Subcutaneous abdominal adipose tissue (tissue), 5 donors: ENCODE measurements around the gene LPP.

Experiments
- H3K27ac ChIP-seq: one replicate; pipeline ENCODE4 v1.7.0; 2013; ENCODE audit warnings: low read depth, mild to moderate bottlenecking, inconsistent platforms, low read length, moderate library complexity
- H3K27me3 ChIP-seq, 5 donors: one replicate each; pipeline ENCODE4 v1.7.0; 2013; ENCODE audit warnings: low read length in 5 of 5, inconsistent platforms in 1 of 5; ENCODE audit not compliant: control insufficient read depth in 5 of 5, insufficient read depth in 4 of 5
- H3K36me3 ChIP-seq, 5 donors: one replicate each; pipeline ENCODE4 v1.7.0; 2013; ENCODE audit warnings: low read length in 5 of 5; ENCODE audit not compliant: control insufficient read depth in 5 of 5, insufficient read depth in 5 of 5
- H3K4me1 ChIP-seq, 5 donors: one replicate each; pipeline ENCODE4 v1.7.0; 2013; ENCODE audit warnings: low read length in 5 of 5, mild to moderate bottlenecking in 3 of 5, moderate library complexity in 1 of 5; ENCODE audit not compliant: control insufficient read depth in 5 of 5, insufficient read depth in 5 of 5
- H3K4me3 ChIP-seq, 5 donors: one replicate each; pipeline ENCODE4 v1.7.0; 2013; ENCODE audit warnings: low read length in 5 of 5, low read depth in 1 of 5
- H3K9ac ChIP-seq, 5 donors: one replicate each; pipeline ENCODE4 v1.7.0; 2013; ENCODE audit warnings: low read length in 5 of 5, mild to moderate bottlenecking in 4 of 5, moderate library complexity in 3 of 5
- H3K9me3 ChIP-seq, 5 donors: one replicate each; pipeline ENCODE4 v1.7.0; 2013; ENCODE audit warnings: low read length in 5 of 5; ENCODE audit not compliant: control insufficient read depth in 5 of 5
- donor health status: healthy.
- donor health status: healthy.
- donor health status: healthy.
- donor health status: healthy.
- donor health status: healthy.

LPP gene

DNA sequence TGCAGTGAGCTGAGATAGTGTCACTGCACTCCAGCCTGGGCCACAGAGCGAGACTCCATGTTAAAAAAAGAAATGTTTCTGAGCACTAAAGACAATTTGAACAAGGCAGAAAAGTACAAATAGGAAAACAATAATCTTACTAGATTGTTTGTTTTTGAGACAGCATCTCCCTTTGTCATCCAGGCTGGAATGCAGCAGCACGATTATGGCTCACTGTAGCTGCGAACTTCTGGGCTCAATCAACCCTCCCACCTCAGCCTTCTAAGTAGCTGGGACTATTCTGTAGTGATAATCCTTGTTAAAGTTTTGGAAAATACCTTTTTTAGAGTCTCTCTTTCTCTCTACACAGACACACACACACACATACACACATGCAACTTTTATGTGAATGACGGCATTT, 107.1 kb downstream of the LPP start:
- Histone ChIP-seq H3K4me1 (peaks cover 0 to 38% (median 32%) of the 10 kb centered on the region in 5 donors), H3K27me3 (no peaks in the 10 kb centered on the region), H3K4me3 (no peak overlapping the region), H3K27ac (no peak overlapping the region), H3K36me3 (no peaks in the 10 kb centered on the region), H3K9ac (no peak overlapping the region), H3K9me3 (no peaks in the 10 kb centered on the region)

DNA sequence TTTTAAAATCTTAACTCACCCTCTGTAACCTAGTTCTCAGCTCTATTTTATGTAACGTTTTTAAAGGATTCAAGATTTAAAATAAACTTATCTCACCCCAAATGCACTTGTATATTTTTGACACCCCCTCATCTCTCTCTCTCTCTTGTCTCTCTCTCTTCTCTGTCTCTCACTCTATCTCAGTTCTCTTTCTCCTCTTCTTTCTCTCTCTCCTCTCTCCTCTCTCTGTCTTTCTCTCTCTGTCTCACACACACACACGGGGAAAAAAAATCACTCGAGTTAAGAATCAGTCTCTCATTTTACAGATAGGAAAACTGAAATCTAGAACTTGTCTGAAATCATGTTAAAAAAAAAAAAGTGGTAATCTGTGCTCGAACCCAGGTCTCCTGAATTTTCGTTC, 108.5 kb downstream of the LPP start:
- H3K27me3 ChIP-seq: no peaks in the 10 kb centered on the region
- peaks cover 5 to 49% (median 41%) of the 10 kb centered on the region in 5 donors for H3K4me1 ChIP-seq
- H3K9ac ChIP-seq: no peak overlapping the region
- peak overlapping the region; percentile 32 for H3K27ac ChIP-seq
- H3K36me3 ChIP-seq: no peaks in the 10 kb centered on the region
- H3K4me3 ChIP-seq: no peak overlapping the region
- no peaks in the 10 kb centered on the region for H3K9me3 ChIP-seq

DNA sequence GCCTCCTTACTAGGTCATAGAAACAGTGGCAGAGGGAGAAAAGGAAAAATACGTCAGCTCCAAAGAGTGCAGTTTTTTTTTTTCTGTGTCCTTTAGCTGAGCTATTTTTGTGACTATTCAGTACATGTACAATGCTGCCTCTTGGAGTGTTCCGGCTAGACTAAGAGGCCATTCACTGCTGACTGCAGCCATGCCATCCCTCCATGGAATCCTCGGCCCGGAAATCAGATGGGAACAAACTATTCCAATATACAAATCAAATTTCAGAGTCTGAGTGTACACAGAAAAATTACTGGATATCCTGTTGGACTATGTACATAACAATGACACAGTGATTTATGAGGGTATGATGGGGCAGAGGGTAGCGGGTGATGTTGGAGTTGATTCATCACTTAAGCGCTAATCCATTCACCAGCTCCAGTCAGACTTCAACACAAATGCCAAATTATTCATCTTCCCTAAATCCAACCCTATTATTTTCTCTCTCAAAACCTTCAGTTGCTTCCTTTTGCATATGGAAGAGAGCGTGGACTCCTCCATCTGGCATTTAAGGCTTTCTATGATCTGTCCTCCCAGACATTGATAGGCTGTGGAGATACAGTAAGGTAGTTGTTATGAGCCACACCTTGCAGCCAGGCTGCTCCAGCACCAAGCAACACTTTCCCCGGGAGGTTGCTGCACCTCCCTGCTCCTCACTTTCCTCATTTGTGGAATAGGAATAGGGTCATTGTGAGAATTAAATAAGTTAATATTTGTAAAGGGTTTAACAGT, 109.1 kb downstream of the LPP start:
- Histone ChIP-seq H3K27ac (peak overlapping the region; percentile 93), H3K27me3 (no peaks in the 10 kb centered on the region), H3K9ac (no peak overlapping the region), H3K4me3 (no peak overlapping the region), H3K36me3 (no peaks in the 10 kb centered on the region), H3K9me3 (no peaks in the 10 kb centered on the region), H3K4me1 (peaks cover 5 to 53% (median 44%) of the 10 kb centered on the region in 5 donors)

- Histone ChIP-seq H3K4me3 (peak overlapping the region in 1 of 5 donors; percentile 6), H3K9me3 (no peaks in the 10 kb centered on the region), H3K27ac (peak overlapping the region; percentile 93), H3K27me3 (no peaks in the 10 kb centered on the region), H3K9ac (peak overlapping the region in 4 of 5 donors; percentile 1 to 77 (median 18)), H3K4me1 (peaks cover 5 to 48% (median 39%) of the 10 kb centered on the region in 5 donors), H3K36me3 (no peaks in the 10 kb centered on the region)
These were observed 110.6 kb downstream of the LPP start for GRCh38 chr3:188264226-188265207.

DNA sequence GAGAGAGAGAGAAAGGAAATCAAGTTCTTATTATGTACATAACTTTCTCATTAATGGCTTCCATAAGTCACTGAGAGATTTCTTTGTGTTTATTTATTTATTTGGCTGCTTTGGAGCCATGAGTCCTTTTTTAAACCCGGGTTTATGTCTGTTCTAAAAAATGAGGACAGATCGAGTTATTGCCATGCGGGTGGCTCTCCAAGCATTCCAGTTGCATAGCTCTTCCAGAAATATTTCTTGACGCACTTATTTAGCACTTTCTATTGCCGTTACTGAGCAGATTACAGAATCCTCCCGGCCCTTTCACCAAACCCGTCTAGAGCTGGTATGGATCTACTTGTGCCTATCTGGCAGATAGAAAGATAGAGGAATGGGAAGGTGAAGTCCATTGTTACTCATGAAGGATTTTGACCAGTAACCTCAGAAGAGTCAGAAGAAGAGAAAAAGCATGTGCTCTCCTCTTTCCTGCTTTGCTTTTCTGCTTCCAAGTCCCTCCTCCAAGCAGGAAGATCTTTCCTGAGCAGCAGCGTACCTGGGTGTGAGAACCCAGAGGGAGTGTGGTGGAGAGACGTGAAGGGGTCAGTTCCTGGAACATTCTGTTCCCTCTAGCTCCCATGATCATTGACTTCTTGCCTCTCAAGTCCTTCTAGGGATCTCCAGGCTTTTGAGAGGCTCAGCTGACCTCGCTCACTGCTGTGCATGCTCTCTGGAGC, 112.8 kb downstream of the LPP start:
- Histone ChIP-seq H3K9ac (peak overlapping the region; percentile 2 to 65 (median 31)), H3K27ac (peak overlapping the region; percentile 93), H3K27me3 (no peaks in the 10 kb centered on the region), H3K4me1 (peaks cover 7 to 63% (median 51%) of the 10 kb centered on the region in 5 donors), H3K36me3 (no peaks in the 10 kb centered on the region), H3K9me3 (no peaks in the 10 kb centered on the region), H3K4me3 (peak overlapping the region in 4 of 5 donors; percentile 3 to 44 (median 32))

DNA sequence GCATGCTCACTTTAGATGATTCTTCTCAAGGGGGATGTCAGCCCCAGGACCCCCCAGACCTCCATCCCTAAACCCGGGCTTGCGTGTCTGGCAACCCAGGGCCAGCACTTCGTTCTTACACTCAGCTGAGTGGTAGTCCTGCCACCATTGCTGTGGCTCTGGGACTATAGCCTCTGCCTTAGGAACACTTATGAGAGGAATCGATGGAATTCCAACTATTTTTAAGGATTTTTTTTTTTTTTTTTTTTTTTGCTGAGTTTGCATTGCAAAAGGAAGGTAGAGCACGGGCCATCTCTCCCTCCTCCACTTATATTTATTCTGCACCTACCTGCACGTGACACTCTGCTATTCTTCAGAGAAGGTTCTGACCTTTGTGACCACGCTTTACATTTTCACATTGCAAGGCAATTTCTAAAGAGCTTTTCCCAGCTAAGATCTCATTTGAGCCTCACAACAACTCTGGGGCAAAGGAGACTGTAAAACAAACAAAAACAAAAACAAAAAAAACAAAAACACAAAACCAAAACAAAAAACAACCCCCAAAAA, 113.9 kb downstream of the LPP start:
- no peaks in the 10 kb centered on the region for H3K36me3 ChIP-seq
- no peaks in the 10 kb centered on the region for H3K9me3 ChIP-seq
- no peak overlapping the region for H3K4me3 ChIP-seq
- peaks cover 7 to 67% (median 52%) of the 10 kb centered on the region in 5 donors for H3K4me1 ChIP-seq
- H3K27ac ChIP-seq: peak overlapping the region; percentile 93
- no peaks in the 10 kb centered on the region for H3K27me3 ChIP-seq
- no peak overlapping the region for H3K9ac ChIP-seq

DNA sequence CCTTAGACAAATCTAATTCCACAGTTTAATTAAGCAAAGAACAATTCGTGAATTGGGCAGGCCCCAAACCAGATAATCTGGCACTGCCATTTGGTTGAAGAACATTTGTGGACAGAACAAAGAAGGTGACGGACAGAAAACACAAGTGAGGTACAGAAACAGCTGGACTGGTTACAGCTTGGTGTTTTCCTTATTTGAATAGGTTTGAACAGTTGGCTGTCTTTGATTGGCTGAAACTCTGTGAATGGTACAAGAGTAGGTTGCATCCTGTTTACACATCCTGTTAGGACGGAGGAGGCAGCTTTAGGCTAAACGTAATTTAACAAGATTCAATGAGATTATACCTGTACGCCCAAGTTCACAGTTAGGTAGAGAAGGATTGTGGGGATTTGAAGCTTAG, 114.4 kb downstream of the LPP start:
- Histone ChIP-seq H3K27ac (no peak overlapping the region), H3K27me3 (no peaks in the 10 kb centered on the region), H3K36me3 (no peaks in the 10 kb centered on the region), H3K9ac (no peak overlapping the region), H3K4me3 (no peak overlapping the region), H3K9me3 (no peaks in the 10 kb centered on the region), H3K4me1 (peaks cover 7 to 67% (median 52%) of the 10 kb centered on the region in 5 donors)

GRCh38 chr3:188269040-188269439, 115.1 kb downstream of the LPP start:
- no peak overlapping the region for H3K9ac ChIP-seq
- no peaks in the 10 kb centered on the region for H3K27me3 ChIP-seq
- no peaks in the 10 kb centered on the region for H3K36me3 ChIP-seq
- peaks cover 7 to 61% (median 47%) of the 10 kb centered on the region in 5 donors for H3K4me1 ChIP-seq
- H3K27ac ChIP-seq: no peak overlapping the region
- no peaks in the 10 kb centered on the region for H3K9me3 ChIP-seq
- no peak overlapping the region for H3K4me3 ChIP-seq

DNA sequence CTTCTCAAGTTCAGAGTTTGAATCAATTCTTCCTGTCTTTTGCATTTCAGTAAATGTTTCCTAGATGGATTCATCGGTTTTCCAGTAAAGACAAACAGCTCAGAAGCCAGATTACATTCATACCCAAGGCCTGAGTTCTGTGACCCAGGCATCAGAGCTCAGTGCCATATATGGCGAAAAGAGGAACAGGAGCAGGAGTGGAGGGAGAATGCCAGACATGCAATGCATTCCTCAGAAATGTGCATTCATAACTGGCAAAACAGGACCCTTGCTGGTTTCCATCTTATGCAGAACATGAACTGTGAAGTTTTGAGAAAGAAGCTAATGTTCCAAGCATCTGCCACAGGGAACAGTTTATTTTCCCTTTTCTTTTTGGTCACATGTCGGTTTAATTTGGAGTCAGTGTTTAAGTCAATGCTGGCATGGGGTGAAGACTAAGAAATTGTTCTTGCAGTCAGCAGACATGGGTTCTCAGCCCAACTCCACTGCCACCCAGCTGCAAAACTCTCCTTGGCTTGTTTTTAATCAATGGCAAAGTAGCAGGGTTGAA, 116.5 kb downstream of the LPP start:
- H3K27ac ChIP-seq: peak overlapping the region; percentile 74
- no peaks in the 10 kb centered on the region for H3K36me3 ChIP-seq
- H3K4me1 ChIP-seq: peaks cover 7 to 57% (median 36%) of the 10 kb centered on the region in 5 donors
- no peaks in the 10 kb centered on the region for H3K9me3 ChIP-seq
- no peak overlapping the region for H3K4me3 ChIP-seq
- H3K9ac ChIP-seq: peak overlapping the region in 2 of 5 donors; percentile 32 to 38
- H3K27me3 ChIP-seq: no peaks in the 10 kb centered on the region
